GM21367 (cell line): ENCODE data around the gene MYRFL.
A peak's percentile ranks its signal among the peaks of the same experiment; 100 is the strongest.

Source experiments
- ATAC-seq: cut with Tn5 transposase; IDR thresholded peaks from one replicate; pipeline ENCODE4 v1.9.1; 2021; ENCODE audit not compliant: unreplicated experiment

MYRFL gene

DNA sequence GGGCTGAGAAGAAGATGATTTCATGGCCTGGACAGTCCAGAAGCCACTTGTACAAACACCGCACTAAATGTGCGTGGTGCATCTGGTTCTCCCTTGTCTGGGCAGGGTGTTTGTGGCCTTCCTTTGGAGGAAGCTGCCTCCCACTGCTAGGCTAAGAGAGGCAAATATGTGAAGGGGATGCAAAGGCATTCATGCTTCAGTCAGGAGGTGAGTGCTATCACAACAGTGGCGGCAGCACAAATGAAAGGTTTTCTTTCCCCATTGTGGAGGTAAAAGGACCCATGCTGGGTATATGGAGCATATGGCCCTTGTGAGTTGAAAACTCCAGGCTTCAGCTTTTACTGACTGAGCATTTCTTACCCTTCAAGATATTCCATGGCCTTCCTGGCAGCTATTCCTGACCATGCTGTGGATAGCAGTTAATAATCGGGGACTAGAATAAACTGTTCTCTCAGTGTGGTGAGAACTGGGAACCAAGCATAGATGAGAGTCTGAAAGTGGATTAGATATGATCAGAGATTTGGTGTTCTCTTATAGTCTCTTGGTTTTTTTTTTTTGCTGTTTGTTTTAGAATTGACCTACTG, 69.9 kb downstream of the MYRFL start:
- ATAC-seq: no peak

DNA sequence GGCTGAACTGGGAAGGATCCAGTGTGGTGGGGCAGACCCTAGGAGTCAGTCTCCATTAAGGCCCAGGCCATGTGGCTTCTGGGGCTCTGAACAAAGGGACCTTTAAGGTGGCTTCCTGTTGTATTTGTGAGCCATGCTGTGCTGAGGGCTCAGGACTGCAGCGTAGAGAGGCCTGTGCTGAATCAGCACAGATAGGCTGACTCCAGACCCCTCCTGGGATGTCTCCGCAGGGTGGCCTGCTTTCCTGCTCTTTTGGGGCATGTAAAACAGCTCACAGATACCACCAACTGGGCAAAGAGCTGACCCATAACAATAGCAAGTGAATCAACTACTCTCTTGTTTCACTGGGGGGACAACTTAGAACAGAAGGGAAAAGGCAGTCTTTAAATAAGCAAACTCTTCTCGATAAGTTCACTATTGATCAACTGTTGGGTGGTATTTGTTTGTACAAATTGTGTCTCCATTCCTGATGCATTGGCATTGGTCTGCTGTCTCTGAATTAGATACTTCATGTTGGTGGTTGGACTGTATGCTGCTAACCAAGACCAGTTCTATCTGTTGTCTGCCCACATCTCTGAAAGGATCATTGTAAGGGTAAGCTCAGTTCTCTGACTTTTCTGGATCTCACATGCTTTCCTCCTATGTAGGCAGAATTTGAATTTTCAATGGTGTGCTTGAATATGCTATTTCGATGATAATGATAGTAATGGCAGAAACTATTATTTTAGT, 71.8 kb downstream of the MYRFL start:
- no peak for ATAC-seq

DNA sequence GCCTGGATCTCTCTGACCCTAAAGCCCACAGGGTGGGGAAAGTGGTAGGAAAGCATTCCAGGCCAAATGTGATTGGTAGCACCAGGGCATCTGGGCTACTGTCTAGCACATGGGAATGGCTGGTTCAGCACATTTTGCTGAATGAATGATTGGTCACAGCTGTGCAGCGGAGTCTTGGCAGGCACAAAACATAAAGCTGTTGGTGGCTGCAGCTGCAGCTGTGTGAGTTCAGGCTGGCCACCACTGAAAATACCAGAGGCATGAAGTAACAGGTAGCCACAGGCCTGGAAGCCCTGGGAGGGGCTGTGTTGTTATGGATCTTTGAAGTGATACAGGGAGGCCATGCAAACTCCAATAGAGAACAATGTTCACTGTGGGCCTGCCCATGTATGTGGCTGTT, 72.7 kb downstream of the MYRFL start:
- ATAC-seq: no peak

DNA sequence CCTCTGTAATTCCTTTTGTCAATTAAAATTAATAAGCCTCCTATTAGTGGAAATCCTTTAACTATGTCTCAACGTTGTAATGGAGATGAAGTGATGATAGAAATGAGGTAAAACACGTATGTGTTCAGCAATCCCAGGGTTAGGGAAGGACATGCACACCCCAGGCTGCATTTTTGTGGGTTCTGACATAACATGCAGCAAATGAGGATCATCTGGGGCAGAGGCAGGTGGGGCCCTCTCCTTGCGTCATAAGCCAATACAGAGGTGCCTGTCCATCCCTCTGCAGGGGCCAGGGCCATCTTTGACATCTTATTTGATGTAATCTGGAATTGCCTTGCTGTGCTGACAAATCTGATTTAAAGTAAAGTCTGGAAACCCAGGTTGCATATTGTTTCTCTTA, 73.2 kb downstream of the MYRFL start:
- no peak for ATAC-seq

DNA sequence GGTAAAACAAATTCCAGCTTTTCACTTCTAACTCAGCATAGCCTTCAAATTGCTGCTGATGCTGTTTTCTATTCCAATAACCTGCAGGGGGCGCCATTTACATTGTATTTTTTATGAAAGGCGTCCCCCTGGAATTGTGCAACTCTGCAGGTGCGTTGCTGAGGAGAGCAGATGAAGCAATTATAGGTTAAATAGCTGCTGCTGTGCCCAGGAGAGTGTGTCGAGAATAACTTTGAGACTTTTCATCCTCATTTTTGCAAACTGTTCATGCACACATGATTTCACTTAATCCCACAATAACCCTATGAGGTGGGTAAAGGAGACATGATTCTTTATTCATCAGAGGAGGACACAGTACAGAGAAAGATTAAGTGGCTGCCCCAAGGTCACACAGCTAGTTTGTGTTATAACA, 75.7 kb downstream of the MYRFL start:
- peak; percentile 63 for ATAC-seq

DNA sequence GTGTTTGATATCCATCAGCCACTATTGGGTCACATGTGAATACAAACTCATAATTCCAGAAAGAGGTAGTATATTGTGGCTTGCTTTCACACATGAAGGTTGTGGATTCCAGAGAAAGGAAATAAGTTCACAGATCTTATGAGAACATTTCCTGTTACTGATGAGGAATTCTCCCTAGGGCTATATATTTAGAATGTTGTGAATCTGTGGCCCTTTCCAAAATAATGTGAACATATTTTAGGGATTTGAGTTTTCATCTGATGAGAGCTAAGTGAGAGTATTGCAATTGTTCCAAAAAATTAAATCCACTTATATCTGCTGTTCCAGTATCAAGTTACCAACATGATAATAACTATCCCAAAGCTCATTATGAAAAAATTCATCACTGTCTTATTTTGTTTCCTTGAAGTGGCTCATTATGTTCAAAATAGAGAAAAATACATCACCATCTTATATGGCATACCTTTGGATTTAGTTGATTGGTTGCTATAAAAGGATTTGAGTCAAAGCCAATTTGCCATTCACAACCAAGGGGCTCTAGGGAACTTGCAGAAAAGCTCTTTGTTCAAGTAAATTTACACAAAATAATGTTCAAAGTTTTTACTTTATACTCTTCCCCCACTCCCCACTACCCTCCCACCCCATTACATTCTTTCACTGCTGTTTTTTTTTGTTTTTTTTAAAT, 76.3 kb downstream of the MYRFL start:
- ATAC-seq: no peak

DNA sequence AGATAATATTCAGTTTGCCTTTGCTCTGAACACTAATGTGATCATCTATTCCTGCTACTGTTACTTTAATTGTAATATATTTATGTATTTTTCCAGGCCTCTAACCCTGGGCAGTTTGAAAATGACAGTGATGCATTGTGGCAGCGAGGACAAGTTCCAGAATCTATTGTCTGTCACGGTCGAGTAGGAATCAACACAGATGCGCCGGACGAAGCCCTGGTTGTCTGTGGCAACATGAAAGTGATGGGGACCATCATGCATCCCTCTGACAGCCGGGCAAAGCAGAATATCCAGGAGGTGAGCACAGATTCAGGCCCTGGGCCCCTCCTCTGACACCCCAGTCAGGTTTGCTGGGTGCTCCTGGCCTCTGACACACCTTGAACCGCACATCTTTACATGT, 78.5 kb downstream of the MYRFL start:
- ATAC-seq: no peak

DNA sequence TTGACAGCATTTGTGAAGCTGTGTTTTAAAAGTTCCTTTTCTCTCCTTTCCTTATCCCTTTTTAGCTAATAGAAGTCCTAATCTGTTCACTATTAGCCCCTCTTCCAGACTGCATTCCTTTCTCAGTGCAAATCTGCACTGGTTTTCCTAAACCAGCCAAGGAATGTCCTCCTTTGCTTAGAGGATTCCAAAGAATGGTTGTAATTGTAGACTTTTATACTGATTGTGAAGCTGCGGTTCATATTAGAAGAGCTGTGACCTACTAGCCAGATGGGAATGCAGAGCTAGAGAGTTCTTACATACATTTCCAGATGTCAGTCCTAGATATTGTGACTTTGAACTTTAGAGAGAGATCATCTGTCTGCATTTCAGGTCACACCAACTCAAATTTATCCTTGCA, 79.8 kb downstream of the MYRFL start:
- ATAC-seq: no peak

DNA sequence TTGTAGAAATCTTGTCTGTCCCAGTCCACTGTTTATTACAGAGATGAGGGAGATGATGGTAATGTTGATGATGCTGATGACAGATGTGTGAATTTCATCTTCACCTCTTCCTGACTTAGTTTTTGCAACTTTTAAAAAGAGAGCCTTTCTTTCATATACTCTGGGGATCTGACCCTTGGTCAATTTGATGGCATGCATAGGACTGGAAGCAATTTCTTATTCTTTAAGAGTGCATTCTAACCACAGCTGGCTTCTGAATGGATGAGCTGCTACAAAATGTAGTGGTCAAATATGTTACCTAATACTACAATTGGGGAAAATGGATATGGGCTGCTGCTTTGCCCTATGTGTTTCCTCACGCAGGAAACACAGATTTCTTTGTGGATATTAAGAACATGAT, 80.8 kb downstream of the MYRFL start:
- no peak for ATAC-seq

DNA sequence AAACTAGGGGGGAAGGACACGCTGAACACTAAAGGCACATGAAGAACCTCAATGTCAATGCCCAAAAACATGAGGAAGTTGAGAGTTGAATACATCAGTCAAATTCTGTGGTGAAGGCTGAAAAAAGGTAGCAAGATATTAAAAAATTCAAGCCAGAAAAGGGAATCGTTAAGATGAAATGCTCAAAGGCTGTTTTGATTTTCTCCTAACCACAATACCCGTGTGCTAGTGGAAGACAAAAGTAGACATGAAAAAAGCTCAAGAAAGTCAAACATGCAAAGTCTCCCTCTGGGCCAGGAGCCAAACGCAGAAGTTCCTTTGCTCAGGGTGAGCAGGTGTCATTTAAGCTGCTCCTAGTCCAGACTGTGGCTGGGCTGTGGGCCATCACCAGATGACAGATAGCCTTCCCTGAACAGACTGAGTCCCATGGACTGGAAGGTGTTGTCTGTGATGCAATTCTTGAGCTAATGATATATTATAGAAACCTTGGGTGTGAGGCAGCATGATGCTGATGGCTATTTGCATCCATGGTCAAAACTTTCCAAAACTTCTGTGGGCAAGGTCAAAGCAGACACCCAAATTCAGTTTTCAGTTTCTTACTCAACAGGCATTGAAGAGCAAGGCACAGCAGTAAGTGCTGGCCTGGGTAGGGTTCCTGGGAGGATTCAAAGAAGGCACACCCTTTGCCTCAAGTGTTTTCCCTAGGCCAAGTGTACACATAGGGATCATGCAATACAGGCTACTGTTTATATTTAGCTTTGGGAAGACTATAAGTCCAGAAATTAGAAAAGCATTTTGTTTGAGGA, 81.6 kb downstream of the MYRFL start:
- ATAC-seq: peak; percentile 87

DNA sequence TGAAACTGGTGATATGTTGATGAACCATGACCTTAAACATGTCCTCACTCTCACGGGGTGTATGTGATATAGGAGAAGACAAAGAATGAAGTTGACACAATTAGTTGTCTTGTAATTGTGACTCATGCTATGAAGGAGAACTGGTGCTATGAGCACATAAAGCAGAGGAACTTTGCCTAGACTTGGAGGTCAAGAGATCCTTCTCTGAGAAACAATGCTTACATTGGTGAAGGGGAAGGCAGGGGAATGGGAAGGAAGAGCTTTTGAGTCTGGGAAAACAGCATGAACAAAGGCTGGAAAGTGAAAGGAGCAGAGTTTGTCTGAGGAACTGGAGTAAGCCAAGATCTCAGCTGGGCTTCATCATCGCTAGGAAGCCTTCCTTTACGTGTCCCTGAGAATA, 83.2 kb downstream of the MYRFL start:
- no peak for ATAC-seq

DNA sequence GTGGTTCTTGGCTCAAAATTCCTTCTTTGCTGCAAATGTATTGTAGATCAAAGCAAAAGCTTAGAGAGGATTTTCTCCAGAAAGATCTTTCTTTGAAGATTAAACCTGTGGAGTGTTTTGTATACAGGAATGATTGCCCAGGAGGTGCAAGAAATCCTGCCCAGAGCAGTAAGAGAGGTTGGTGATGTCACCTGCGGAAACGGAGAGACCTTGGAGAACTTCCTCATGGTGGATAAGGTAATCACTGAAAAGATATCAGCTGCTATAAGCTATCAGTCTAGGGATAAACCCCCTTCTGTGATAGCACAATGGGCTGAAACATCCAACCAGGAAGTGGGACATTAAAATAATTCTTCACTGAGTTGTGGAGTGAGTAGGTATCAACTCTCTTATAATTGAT, 85.7 kb downstream of the MYRFL start:
- no peak for ATAC-seq

DNA sequence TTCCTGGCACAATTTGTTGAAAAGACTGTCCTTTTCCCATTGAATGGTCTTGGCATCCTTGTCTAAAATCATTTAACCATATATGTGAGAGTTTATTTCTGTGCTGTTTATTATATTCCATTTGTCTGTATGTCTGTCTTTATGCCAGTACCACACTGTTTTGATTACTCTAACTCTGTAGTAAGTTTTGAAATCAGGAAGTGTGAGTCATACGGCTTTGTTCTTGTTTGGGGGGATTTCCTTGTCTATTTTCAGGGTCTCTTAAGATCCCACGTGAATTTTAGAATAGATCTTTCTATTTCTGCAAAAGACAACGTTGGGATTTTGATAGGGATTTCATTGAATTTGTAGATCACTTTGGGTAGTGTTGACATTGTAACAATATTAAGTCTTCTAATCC, 88.5 kb downstream of the MYRFL start:
- ATAC-seq: no peak

DNA sequence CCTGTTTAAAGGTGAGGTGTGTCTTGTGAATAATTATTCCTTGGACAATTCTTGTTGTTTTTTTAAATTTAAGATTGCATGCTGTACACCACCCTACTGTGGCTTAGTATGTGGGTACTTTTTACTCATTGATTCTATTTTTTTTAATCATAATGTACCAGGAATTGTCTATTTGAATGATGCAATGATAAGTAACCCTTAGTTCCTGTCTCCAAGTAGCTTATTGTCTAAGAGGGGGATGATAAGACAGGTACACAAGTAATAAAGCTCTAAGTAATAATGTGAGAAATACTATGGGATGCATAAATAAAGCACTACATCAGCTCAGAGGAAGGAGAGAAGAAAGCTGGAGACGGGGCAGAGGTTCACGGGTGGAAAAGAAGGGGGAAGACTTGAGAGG, 90.9 kb downstream of the MYRFL start:
- no peak for ATAC-seq

DNA sequence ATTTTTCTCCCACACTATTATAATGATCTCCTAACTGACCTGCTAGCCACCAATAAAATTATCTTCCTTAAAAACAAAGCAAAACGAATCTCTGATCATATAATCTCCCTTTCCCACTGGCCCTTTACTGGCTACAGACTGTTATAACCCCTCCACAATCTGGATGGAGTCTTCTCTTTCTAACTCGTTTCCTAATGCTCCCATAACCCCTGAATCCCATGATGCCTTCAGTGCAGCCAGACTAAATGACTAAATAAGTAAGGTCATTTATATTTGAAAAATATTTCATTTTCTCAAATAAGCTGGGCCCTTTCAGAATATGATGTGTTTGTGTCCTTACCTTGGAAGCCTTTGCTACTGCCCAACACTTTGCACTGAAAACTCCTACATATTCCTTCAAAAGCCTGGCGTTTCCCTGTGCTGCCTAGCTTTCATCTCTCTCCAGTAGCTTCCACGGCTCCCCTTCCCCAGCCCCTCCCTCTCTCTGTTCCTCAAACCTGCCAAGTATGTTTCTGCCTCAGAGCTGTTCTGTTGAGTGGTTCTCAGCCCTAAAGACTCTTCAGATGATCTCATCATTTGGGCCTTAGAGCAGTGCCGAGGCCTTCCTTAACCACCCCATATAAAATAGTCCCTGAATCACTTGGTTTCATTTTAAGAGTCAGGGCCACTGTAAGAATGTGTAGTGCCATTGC, 91.7 kb downstream of the MYRFL start:
- no peak for ATAC-seq

DNA sequence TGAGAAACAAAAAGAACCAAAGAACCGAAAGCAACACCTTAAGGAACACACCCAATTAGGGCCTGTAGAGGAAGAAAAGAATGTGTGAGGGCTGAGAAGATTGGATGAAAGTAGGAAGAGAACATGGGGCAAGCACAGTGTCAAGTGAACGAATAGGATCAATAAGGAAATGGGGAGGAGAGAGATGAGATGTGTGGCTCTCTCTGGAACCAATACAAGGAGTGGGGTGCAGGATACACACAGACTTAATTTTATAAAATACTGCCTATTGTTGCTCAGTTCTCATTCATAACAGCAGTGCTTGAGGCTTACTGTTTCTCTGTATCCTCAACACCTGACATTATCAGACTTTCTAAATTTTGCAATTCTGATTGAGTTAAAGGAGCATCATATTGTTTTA, 93.3 kb downstream of the MYRFL start:
- ATAC-seq: no peak

DNA sequence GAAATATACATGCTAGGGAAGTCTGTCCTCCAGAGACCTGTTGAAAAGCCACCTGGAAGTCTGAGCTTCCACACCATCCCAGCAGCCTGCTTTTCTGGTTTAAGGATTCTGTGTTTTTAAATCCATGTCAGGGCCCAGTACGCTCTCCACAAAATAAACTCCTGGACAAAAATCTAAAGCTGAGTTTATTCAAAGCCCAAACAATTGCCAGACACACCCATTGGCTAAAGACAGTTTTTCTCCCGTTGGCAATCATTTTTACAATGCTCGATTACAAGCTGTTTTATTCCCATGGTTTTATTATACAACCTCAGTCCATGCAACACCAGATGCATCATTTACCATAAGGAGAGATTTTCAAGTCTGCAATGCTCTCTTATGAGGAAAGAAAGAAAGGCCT, 94.5 kb downstream of the MYRFL start:
- no peak for ATAC-seq

DNA sequence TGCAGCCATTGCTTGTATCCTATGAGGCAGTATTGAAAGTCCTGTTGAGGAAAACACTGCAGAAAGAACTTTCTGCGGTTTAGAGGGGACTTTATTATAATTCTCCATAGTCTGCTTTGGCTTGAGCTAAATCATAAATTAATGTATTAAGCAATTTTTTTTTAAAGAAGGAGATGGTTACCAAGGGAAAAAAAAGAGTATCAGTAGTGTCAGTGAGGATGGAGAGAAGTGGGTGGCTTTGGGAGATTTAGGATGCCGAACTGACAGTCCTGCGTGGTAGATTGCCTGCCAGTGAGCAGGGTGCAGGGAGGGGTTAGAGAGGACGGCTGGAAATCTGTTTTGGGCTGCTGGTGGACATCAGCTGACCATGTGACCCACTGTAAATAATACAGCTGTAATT, 96.8 kb downstream of the MYRFL start:
- ATAC-seq: no peak

DNA sequence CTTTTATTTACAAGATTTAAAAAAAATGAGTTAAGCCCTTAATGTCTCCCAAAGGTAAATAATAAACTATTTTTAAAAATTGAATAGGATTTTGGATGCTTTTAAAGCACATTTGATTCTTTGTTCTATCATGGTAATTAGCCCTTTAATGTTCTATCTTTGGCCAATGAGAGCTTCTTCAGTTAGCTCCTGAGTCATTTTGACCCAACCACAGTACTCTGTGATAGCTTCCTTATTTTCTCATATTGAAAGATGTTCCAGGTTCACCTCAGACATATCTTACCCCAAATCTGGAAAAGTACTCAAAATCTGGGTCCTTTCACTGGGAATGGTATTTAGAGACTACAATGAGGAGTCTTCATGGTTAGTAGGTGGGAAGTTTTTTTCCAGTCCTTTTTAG, 98.0 kb downstream of the MYRFL start:
- ATAC-seq: no peak

DNA sequence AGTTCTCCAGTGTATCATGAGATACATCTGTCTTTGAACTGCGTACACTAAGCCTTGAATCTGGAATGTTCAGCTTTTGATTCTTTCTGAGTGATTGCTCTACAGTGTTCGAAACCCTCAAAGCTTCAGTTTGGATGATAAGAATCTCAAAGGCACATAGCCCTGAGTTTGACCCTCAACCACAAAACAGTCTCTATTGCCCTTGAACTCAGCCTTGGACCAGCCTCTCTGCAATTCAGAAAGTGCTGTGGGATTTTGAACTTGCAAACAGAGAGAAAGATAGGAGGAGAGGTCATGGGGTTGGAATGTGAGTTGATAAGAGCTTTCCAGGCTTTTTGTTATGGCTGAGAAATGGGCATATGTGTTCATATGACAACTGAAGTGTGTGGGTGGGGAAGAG, 100.3 kb downstream of the MYRFL start:
- no peak for ATAC-seq

DNA sequence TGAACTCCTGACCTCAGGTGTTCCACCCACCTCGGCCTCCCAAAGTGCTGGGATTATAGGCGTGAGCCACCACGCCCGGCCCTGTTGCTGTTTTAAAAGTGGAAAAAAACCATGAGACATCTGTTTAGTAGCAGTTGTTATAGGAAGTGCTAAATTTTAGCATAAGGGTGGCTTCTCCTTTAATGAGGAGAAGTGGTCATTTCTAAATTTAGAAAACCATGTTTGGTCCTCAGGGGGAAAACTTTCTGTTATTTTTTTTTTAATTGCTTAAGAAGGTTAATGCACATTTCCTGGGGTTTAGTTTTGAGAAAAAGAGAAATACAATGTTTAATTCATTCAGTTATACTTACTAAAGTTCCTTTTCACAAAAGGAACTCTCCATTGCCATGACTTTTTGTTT, 102.1 kb downstream of the MYRFL start:
- no peak for ATAC-seq
